Globus pallidus (tissue), 1 donor: ENCODE measurements around the gene NDUFAF8.

Experiments
- DNase-seq: peaks from one replicate; pipeline ENCODE4 v3.0.0-alpha.2; 2015; ENCODE audit warnings: low spot score

The NDUFAF8 gene

GRCh38 chr17:81240761-81241160, 1.6 kb downstream of the NDUFAF8 start:
- no peak for DNase-seq

GRCh38 chr17:81241203-81241602, 2.1 kb downstream of the NDUFAF8 start:
- DNase-seq, result no peak

GRCh38 chr17:81241648-81242420, 2.7 kb downstream of the NDUFAF8 start:
- DNase-seq, result no peak

- no peak for DNase-seq
Observed at GRCh38 chr17:81242421-81243332, 3.6 kb downstream of the NDUFAF8 start.

- DNase-seq, result no peak
Observed at GRCh38 chr17:81243333-81243664, 4.2 kb downstream of the NDUFAF8 start.

DNA sequence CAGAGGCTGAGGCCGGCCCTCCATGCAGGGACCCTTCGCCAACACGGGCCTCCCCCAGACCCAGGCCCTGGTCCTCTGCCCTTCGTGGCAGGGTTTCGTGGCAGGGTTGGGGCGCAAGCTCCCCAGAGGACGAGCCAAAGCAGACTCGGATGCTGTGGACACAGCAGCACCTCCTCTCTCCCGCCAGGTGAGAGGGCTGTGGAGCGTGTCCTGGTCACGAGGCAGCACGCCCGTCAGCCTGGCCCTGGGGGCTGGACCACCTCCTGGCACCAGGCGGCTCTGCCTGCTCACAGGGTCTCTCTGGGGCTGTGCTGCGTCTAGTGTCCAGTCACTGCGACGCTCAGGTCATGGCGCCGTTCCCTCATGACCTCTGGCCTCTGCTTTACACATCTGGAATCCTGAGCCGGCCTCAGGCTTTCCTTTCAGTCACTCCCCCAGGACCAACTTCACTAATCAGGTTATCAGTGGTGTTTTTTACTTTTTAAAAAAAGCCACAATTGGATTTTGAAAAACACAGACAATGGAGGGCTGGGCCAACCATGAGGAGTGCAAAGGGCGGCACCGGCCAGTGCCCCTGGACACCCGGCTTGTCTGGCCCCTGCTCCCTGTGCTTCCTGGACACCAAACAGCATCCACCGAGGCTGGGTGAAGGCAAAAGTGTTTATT, 5.4 kb downstream of the NDUFAF8 start:
- DNase-seq, result no peak

- DNase-seq, result no peak
Observed at GRCh38 chr17:81245024-81245664, 6.0 kb downstream of the NDUFAF8 start.

GRCh38 chr17:81245665-81246342, 6.7 kb downstream of the NDUFAF8 start:
- no peak for DNase-seq

DNA sequence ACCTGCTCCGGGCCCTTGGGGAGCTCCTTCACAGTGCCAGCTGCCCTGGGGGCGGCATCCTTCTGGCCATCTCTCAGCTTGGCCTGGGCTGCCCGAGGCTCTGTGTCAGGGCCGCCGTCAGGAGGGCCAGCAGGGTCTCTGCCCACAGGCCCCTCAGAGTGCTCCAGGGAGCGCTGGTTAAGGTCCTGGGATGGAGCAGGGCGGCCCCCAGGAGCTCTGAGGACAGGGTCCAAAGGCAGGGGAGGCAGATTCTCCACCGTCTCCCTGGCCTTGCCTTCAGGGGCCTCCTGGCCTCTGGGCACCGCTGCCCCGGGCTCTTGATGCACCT, 7.2 kb downstream of the NDUFAF8 start:
- DNase-seq, result no peak

DNA sequence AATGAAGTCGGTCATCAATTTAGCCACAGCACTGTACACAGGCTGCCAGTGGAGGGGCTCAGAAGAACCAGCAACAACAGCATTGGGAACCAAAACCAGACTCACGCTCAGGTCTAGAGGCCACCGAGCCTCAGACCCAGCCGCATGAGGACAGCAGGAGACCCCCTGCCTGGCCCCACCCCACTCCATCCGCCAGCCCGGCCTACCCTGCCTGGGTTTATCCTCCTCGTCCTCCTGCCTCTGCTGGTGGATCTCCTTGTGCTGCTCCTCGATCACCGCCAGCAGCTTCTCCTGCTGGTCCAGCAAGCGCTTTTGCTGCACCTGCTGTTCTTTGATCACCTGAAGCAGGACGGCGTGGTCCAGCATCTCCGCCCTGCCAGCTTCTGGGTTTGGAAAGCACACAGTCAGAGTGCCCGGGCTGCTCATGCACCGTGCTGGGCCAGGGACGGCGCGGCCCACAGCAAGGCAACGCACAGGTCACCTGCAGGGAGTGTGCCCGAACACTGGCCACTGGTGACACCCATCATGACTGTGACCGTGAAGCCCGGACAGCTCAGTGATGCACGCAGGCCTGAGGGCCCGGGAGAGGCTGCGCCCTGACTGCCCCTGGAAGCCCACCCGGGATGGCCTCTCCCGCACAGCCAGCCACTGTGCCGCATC, 7.7 kb downstream of the NDUFAF8 start:
- DNase-seq, result no peak

- DNase-seq, result no peak
Observed at GRCh38 chr17:81247339-81247990, 8.3 kb downstream of the NDUFAF8 start.

DNA sequence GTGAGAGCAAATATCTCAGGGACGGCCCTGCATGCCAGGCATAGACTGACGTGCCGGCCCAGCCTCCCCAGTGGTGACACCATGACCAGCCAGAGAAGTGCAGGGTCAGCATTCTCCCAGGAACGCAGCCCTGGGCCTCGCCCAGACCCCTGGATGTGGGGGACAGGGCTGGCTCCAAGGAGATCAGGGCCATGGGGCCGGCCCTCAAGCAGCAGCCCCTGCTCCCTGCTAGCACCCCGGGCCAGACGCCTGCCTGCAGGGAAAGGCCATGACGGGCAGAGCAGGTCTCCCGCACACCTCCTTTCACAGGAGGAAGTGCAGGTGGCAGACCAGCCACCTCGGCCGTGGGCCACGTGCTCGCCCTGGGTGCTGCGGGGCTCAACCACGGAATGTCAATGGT, 9.5 kb downstream of the NDUFAF8 start:
- no peak for DNase-seq

GRCh38 chr17:81249223-81250040, 10.3 kb downstream of the NDUFAF8 start:
- DNase-seq, result no peak

- DNase-seq, result no peak
Observed at GRCh38 chr17:81250286-81251093, 11.4 kb downstream of the NDUFAF8 start.

DNA sequence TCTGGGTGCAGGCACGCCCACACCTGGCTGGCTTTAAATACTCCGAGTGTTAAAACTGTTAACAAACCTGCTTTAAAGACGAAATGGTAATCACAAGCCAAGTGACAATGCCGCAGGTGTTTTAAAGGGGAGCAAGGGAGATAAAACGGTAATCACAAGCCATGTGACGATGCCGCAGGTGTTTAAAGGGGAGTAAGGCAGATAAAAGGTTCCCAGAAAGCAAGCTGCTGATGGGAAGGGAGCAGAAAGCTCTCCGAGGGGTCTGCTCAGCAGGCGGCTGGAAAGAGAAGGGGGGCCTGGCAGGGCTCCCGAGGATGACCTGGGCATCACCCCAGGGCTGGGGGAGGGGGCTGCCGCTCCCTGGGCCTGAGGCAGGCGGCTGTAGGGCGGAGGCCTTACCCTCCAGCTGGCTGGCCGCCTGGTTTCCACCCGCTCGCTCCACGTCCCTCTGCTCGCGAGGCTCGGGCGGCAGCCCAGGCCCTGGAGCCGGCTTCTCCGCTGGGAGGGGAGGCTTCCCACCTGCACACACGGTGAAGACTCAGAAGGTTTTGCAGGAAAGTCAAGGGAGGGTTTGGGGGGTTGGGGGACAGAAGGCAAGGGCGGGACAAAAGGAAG, 12.1 kb downstream of the NDUFAF8 start:
- no peak for DNase-seq

- no peak for DNase-seq
Observed at GRCh38 chr17:81251709-81252301, 12.7 kb downstream of the NDUFAF8 start.

DNA sequence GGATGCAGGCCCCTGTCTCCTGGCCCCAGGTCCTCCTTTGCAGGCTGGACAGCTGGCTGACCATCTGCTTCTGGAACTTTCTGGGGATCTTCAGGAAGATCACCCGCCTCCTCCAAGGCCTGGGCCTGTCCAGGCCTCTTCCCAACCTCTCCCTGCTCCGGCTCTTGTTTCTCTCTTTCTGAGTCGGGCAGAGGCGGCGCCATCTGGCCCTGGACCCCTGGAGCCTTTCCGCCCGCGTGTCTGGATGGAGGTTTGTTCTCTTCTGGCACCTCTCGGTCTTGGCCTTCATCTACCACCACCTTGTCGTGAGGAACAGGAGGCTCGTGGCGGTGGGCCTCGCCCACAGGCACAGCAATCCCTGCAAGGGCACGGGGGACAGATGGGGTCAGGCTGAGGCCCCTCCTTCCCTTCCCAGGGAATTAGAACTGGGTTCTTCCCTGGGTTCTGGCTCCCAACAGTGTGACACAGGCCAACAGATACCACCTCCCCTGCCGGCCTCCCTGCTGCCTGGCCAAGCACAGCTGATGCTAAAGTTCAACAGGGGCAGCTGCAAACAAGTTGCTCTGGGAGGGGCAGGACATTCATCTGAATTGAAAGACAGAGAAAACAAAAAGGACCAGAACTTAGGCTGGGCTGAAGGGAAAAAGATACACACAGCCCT, 13.3 kb downstream of the NDUFAF8 start:
- DNase-seq, result no peak

DNA sequence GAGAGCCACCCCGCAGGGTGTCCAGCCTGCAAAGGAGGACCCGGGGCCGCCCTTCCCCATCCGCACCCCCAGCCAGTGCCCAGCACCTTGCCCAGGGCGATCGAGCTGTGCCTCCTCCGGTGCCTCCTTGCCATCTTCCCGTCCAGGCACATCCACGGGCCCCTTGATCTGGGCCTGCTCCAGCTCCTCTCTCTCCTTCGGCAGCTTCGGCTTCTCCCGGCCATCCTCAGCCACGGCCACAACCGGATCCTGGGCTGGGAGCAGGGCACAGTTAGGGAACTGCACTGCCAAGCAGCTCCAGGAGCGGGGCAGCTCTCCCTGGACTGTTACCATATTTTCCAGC, 13.8 kb downstream of the NDUFAF8 start:
- DNase-seq, result no peak
